Measurements from ENCODE around the gene IMPACT.

The IMPACT gene

DNA sequence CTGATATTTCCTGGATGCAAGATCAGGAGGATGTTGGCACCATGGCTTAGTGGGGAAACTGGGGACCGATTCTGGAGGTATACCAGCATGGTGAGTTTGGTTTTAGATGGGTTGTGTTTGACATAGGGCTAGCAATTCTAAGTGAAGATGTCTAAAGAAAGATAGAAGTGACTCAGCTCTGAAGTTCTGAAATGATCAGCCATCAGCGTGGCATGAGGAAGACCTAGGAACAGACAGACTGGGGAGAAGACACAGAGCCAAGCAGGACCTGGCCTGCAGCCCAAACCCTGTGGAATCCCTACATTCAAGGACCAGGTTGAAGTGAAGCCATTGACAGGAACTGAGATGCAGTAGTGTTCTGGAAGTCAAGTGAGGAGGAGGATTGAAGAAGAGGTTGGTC is 73.7 kb downstream of the IMPACT start:
- no peak for TF ChIP-seq POLR2AphosphoS5 (IDR thresholded peaks at IDR 0.05; ENCODE audit: low read depth, low read length)
- TF ChIP-seq FOXP2 (optimal IDR thresholded peaks at IDR 0.05; ENCODE audit: borderline replicate concordance, extremely low read depth, extremely low read length, insufficient read depth): no peak
- TF ChIP-seq, protein P1, sequence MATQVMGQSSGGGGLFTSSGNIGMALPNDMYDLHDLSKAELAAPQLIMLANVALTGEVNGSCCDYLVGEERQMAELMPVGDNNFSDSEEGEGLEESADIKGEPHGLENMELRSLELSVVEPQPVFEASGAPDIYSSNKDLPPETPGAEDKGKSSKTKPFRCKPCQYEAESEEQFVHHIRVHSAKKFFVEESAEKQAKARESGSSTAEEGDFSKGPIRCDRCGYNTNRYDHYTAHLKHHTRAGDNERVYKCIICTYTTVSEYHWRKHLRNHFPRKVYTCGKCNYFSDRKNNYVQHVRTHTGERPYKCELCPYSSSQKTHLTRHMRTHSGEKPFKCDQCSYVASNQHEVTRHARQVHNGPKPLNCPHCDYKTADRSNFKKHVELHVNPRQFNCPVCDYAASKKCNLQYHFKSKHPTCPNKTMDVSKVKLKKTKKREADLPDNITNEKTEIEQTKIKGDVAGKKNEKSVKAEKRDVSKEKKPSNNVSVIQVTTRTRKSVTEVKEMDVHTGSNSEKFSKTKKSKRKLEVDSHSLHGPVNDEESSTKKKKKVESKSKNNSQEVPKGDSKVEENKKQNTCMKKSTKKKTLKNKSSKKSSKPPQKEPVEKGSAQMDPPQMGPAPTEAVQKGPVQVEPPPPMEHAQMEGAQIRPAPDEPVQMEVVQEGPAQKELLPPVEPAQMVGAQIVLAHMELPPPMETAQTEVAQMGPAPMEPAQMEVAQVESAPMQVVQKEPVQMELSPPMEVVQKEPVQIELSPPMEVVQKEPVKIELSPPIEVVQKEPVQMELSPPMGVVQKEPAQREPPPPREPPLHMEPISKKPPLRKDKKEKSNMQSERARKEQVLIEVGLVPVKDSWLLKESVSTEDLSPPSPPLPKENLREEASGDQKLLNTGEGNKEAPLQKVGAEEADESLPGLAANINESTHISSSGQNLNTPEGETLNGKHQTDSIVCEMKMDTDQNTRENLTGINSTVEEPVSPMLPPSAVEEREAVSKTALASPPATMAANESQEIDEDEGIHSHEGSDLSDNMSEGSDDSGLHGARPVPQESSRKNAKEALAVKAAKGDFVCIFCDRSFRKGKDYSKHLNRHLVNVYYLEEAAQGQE (IDR thresholded peaks at IDR 0.05; ENCODE audit: insufficient read depth in 1 of 2, low read depth in 2 of 2, low read length in 2 of 2): no peak
- no peak for TF ChIP-seq SIN3A (IDR thresholded peaks at IDR 0.05; ENCODE audit: borderline replicate concordance, insufficient read depth, low read length)
- TF ChIP-seq TAF1 (IDR thresholded peaks at IDR 0.05; ENCODE audit: borderline replicate concordance, insufficient read depth, low read length): no peak

- TF ChIP-seq SIN3A (IDR thresholded peaks at IDR 0.05; ENCODE audit: borderline replicate concordance, insufficient read depth, low read length) (no peak), POLR2AphosphoS5 (IDR thresholded peaks at IDR 0.05; ENCODE audit: low read depth, low read length) (no peak), TAF1 (IDR thresholded peaks at IDR 0.05; ENCODE audit: borderline replicate concordance, insufficient read depth, low read length) (no peak), FOXP2 (optimal IDR thresholded peaks at IDR 0.05; ENCODE audit: borderline replicate concordance, extremely low read depth, extremely low read length, insufficient read depth) (no peak)
- TF ChIP-seq, protein P1 (IDR thresholded peaks at IDR 0.05; ENCODE audit: insufficient read depth in 1 of 2, low read depth in 2 of 2, low read length in 2 of 2): no peak
These were observed 74.3 kb downstream of the IMPACT start for GRCh38 chr18:24500766-24501165.

DNA sequence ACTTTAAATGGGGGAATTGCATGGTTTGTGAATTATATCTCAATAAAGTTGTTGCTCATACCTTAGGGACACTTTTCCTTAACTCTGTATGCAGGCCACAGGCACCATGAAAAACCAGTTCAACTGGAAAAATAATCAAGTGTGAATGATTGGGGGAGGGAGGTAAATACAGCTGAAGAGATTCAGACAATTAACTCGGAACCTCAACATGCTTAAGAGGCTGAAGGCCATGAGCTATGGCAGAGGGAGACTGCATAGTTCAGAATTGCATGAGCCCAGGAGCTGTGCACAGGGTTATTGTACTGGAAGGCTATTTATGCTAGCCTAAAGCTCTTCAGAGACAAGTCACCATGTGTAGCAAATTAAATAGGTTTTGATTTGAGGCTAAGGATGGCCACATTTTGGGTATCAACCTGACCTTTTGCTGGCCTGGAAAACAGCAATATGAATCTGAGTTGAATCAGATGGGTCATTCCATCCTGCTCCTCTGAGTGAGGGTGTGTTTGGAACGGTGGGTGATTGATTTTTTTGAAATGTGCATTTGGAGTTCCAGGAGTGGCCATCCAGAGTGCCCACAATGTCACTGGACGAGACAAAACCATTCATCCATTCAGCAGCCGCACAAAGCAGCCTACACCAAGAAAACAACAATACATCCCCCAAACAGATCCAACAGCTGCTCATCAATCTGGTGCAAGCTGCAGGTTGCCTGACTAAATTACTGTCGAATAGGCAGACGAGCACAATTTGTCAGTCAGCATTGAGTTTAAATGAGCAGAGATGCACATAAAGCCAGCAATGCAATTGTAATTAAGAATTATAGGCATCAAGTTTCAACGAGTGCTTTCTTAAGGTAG is 76.4 kb downstream of the IMPACT start:
- TF ChIP-seq FOXP2 (optimal IDR thresholded peaks at IDR 0.05; ENCODE audit: borderline replicate concordance, extremely low read depth, extremely low read length, insufficient read depth) (no peak), POLR2AphosphoS5 (IDR thresholded peaks at IDR 0.05; ENCODE audit: low read depth, low read length) (no peak), SIN3A (IDR thresholded peaks at IDR 0.05; ENCODE audit: borderline replicate concordance, insufficient read depth, low read length) (no peak), TAF1 (IDR thresholded peaks at IDR 0.05; ENCODE audit: borderline replicate concordance, insufficient read depth, low read length) (no peak)
- TF ChIP-seq, protein P1 (IDR thresholded peaks at IDR 0.05; ENCODE audit: insufficient read depth in 1 of 2, low read depth in 2 of 2, low read length in 2 of 2): no peak
